GM18867 (cell line): Measurements from ENCODE around the gene KCNJ4.
"Not testable (repeated sequence)": the region's sequence is repeated elsewhere in the genome, so short reads cannot be mapped to it uniquely, and the experiment has no call there.

Source experiments
- ATAC-seq: cut with Tn5 transposase; IDR thresholded peaks from one replicate; pipeline ENCODE4 v1.9.1; 2021; ENCODE audit warnings: mild to moderate bottlenecking, moderate library complexity; ENCODE audit not compliant: unreplicated experiment

KCNJ4 gene

GRCh38 chr22:38388506-38389427 lies 66.2 kb downstream of the KCNJ4 start:
- not testable (repeated sequence) for ATAC-seq

GRCh38 chr22:38386918-38387317 lies 68.1 kb downstream of the KCNJ4 start:
- not testable (repeated sequence) for ATAC-seq

- ATAC-seq = no peak
These were observed 71.6 kb downstream of the KCNJ4 start for GRCh38 chr22:38383417-38383816.

GRCh38 chr22:38381371-38381770 lies 73.6 kb downstream of the KCNJ4 start:
- not testable (repeated sequence) for ATAC-seq
